Spleen (tissue), 7 donors: ENCODE measurements around the gene TEDC2.

Experiments used
- CTCF ChIP-seq, 11 experiments: fragments of 200-600 bp in 7 of 11; fragments of 450-650 bp in 4 of 11; sonication (generic) in 4 of 11; IDR thresholded peaks in 8 of 11; conservative IDR thresholded peaks in 3 of 11; 1 replicate in 7 of 11; 2 replicates in 4 of 11; pipeline versions ENCODE4 v1.4.0 to v1.8.0; 2016 to 2021; ENCODE audit warnings: antibody characterized with exemption in 11 of 11, inconsistent platforms in 4 of 11, mild to moderate bottlenecking in 1 of 11
- POLR2A ChIP-seq, 3 donors: fragments of 450-650 bp; IDR thresholded peaks; one replicate each; pipeline ENCODE4 v1.5.1; 2017; ENCODE audit warnings: antibody characterized with exemption in 3 of 3, mild to moderate bottlenecking in 1 of 3
- donor health status: DM: no; HTN: no; CAD: no; lungs with moderate emphysema.
- donor health status: DM: no; HTN: no; CAD: no.
- donor health status: DM: no; HTN: no; CAD: no.

DNA sequence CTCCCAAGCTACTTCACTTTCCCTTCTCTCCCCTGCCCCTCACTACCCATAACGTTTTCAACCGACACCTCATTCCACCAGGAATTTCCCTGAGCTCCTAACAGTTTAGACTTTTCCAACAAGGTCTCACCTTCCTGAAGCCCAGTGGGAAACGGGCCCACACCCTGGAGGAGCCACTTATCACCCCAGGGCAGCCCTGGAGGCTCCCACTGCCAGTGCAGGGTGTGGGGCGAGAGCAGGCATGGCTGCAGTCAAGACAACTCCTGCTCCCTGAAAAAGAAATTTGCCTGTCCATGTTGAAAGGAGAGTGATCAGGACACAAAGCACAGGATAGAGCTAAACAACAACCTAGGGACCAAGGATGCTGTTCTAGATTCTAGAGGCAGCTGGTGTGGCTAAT, 32.4 kb upstream of the TEDC2 start:
- TF ChIP-seq POLR2A (IDR thresholded peaks at IDR 0.05) = no peak
- no peak for TF ChIP-seq CTCF (IDR thresholded peaks at IDR 0.05 in 8 of 11, conservative IDR thresholded peaks at IDR 0.05 in 3 of 11)
